ENCODE measurements around the gene CTNNA3.
"Not testable (repeated sequence)": the region's sequence is repeated elsewhere in the genome, so short reads cannot be mapped to it uniquely, and the experiment has no call there.

CTNNA3 gene

GRCh38 chr10:67696029-67696428 is at the start of gene CTNNA3:
CTNNA3 (minus strand) TSS chr10:67696195.
- DNase-seq, result no peak

- DNase-seq, result no peak
Measured at GRCh38 chr10:67735430-67735829, 39.4 kb upstream of the CTNNA3 start.

GRCh38 chr10:67733511-67733910 is 37.5 kb upstream of the CTNNA3 start:
- no peak for DNase-seq

- no peak for DNase-seq
Measured at GRCh38 chr10:67725567-67725966, 29.6 kb upstream of the CTNNA3 start.

GRCh38 chr10:67723601-67724000 is 27.6 kb upstream of the CTNNA3 start:
- no peak for DNase-seq

GRCh38 chr10:67722113-67722512 is 26.1 kb upstream of the CTNNA3 start:
- DNase-seq, result no peak

- DNase-seq, result not testable (repeated sequence)
Measured at GRCh38 chr10:67716455-67716854, 20.5 kb upstream of the CTNNA3 start.

GRCh38 chr10:67705921-67706320 is 9.9 kb upstream of the CTNNA3 start:
- no peak for DNase-seq

GRCh38 chr10:67699613-67700270 is 3.7 kb upstream of the CTNNA3 start:
- DNase-seq, result not testable (repeated sequence)

GRCh38 chr10:67698164-67698563 is 2.2 kb upstream of the CTNNA3 start:
- DNase-seq, result no peak

- no peak for DNase-seq
Measured at GRCh38 chr10:67697724-67698131, 1.7 kb upstream of the CTNNA3 start.

GRCh38 chr10:67696679-67697078 is 684 bp upstream of the CTNNA3 start:
- DNase-seq, result no peak

- no peak for DNase-seq
Measured at GRCh38 chr10:67695555-67695954, 440 bp downstream of the CTNNA3 start.

GRCh38 chr10:67691861-67692260 is 4.1 kb downstream of the CTNNA3 start:
- DNase-seq, result not testable (repeated sequence)

- not testable (repeated sequence) for DNase-seq
Measured at GRCh38 chr10:67690540-67690939, 5.5 kb downstream of the CTNNA3 start.

- DNase-seq, result not testable (repeated sequence)
Measured at GRCh38 chr10:67684140-67684539, 11.9 kb downstream of the CTNNA3 start.

- no peak for DNase-seq
Measured at GRCh38 chr10:67678335-67678974, 17.5 kb downstream of the CTNNA3 start.

GRCh38 chr10:67676208-67676825 is 19.7 kb downstream of the CTNNA3 start:
- no peak for DNase-seq

GRCh38 chr10:67670401-67670800 is 25.6 kb downstream of the CTNNA3 start:
- no peak for DNase-seq

GRCh38 chr10:67669978-67670377 is 26.0 kb downstream of the CTNNA3 start:
- no peak for DNase-seq

- DNase-seq, result no peak
Measured at GRCh38 chr10:67668448-67668847, 27.5 kb downstream of the CTNNA3 start.

- no peak for DNase-seq
Measured at GRCh38 chr10:67667035-67667425, 29.0 kb downstream of the CTNNA3 start.

GRCh38 chr10:67666416-67667034 is 29.5 kb downstream of the CTNNA3 start:
- no peak for DNase-seq

- DNase-seq, result no peak
Measured at GRCh38 chr10:67665491-67665890, 30.5 kb downstream of the CTNNA3 start.
